Breast epithelium (tissue), 4 donors: ENCODE measurements around the gene GPR183. TPM values are rescaled to one million over a fixed set of nuclear protein-coding genes. Genes with fewer than 3 reads are reported as not detected.

Experiments used
- DNase-seq, 2 donors: peaks; one replicate each; pipeline ENCODE4 v3.0.0-alpha.2; 2019; ENCODE audit warnings: low spot score in 2 of 2
- H3K27ac ChIP-seq, 2 donors: fragments of 200-600 bp; sonication (generic) in 1 of 2; one replicate each; pipeline ENCODE4 v1.5.1; 2016 to 2019; ENCODE audit warnings: mild to moderate bottlenecking in 1 of 2
- H3K27me3 ChIP-seq, 2 donors: fragments of 200-600 bp; sonication (generic) in 1 of 2; one replicate each; pipeline versions ENCODE4 v1.5.1 to v1.6.0; 2017 to 2019; ENCODE audit warnings: control low read depth in 1 of 2, mild to moderate bottlenecking in 1 of 2
- H3K36me3 ChIP-seq: fragments of 200-600 bp; one replicate; pipeline ENCODE4 v1.5.1; 2019
- H3K4me1 ChIP-seq, 2 donors: fragments of 200-600 bp; sonication (generic); one replicate each; pipeline ENCODE4 v1.5.1; 2016 to 2019; ENCODE audit warnings: control low read depth in 1 of 2
- H3K4me3 ChIP-seq, 3 donors: fragments of 200-600 bp; sonication (generic); 1 replicate in 2 of 3; 2 replicates in 1 of 3; pipeline ENCODE4 v1.5.1; 2016 to 2019; ENCODE audit warnings: mild to moderate bottlenecking in 3 of 3, moderate library complexity in 2 of 3
- H3K9me3 ChIP-seq, 2 donors: fragments of 200-600 bp; sonication (generic) in 1 of 2; one replicate each; pipeline ENCODE4 v1.5.1; 2016 to 2019; ENCODE audit warnings: control low read depth in 1 of 2
- CTCF ChIP-seq, 3 donors: fragments of 450-650 bp; IDR thresholded peaks; one replicate each; pipeline ENCODE4 v1.5.1; 2016 to 2017; ENCODE audit warnings: antibody characterized with exemption in 3 of 3, mild to moderate bottlenecking in 3 of 3, moderate library complexity in 3 of 3
- POLR2A ChIP-seq: fragments of 450-650 bp; IDR thresholded peaks from one replicate; pipeline ENCODE4 v1.6.1; 2016; ENCODE audit warnings: antibody characterized with exemption, mild to moderate bottlenecking, moderate library complexity
- POLR2AphosphoS5 ChIP-seq, 3 donors: sonication (generic); formaldehyde crosslinking; IDR thresholded peaks; one replicate each; pipeline ENCODE4 v1.6.1; 2017; ENCODE audit warnings: antibody characterized with exemption in 3 of 3
- intact Hi-C: fragments of 100-400 bp; cut with DNase I; formaldehyde crosslinking; loops from one replicate; pipeline ENCODE4 v1.15.1; 2023; ENCODE audit warnings: low total_unique reads
- total RNA-seq, 3 donors: library from RNA; depleted of rRNA; stranded (reverse); fragments of >200 nt; gene quantifications; one replicate each; pipeline ENCODE4 v1.1.0, GENCODE V29; 2016

The GPR183 gene
- total RNA-seq, 3 donors from 2014 or later: 10.2 to 30.1 (median 21.4) TPM

GRCh38 chr13:99342723-99343315 lies 35.6 kb upstream of the GPR183 start:
- no peak overlapping the region for H3K4me3 ChIP-seq
- intact Hi-C loops: no loop called here

GRCh38 chr13:99341969-99342722 lies 34.9 kb upstream of the GPR183 start:
- Histone ChIP-seq H3K4me3 (no peak overlapping the region), H3K27ac (no peak overlapping the region), H3K4me1 (no peaks in the 10 kb centered on the region), H3K27me3 (no peaks in the 10 kb centered on the region), H3K9me3 (no peaks in the 10 kb centered on the region), H3K36me3 (no peaks in the 10 kb centered on the region)
- intact Hi-C loops: no loop called here
- no peak for DNase-seq
- TF ChIP-seq POLR2AphosphoS5 (IDR thresholded peaks at IDR 0.05) (no peak), POLR2A (no peak), CTCF (IDR thresholded peaks at IDR 0.05) (no peak)

More at GRCh38 chr13:99342723-99343315, 35.6 kb upstream of the GPR183 start:
- H3K4me1 ChIP-seq: no peaks in the 10 kb centered on the region
- no peak for TF ChIP-seq CTCF (IDR thresholded peaks at IDR 0.05)
- TF ChIP-seq POLR2A: no peak
- TF ChIP-seq POLR2AphosphoS5 (IDR thresholded peaks at IDR 0.05): no peak
- no peak overlapping the region for H3K27ac ChIP-seq
- no peaks in the 10 kb centered on the region for H3K27me3 ChIP-seq
- DNase-seq: no peak
- no peaks in the 10 kb centered on the region for H3K36me3 ChIP-seq
- no peaks in the 10 kb centered on the region for H3K9me3 ChIP-seq

- DNase-seq: no peak
- intact Hi-C loops: no loop called here
- no peak overlapping the region for H3K27ac ChIP-seq
- no peaks in the 10 kb centered on the region for H3K36me3 ChIP-seq
- no peaks in the 10 kb centered on the region for H3K9me3 ChIP-seq
- no peaks in the 10 kb centered on the region for H3K27me3 ChIP-seq
- H3K4me3 ChIP-seq: no peak overlapping the region
- TF ChIP-seq POLR2AphosphoS5 (IDR thresholded peaks at IDR 0.05) (no peak), POLR2A (no peak), CTCF (IDR thresholded peaks at IDR 0.05) (no peak)
- no peaks in the 10 kb centered on the region for H3K4me1 ChIP-seq
Observed at GRCh38 chr13:99340638-99341037, 33.4 kb upstream of the GPR183 start.

DNA sequence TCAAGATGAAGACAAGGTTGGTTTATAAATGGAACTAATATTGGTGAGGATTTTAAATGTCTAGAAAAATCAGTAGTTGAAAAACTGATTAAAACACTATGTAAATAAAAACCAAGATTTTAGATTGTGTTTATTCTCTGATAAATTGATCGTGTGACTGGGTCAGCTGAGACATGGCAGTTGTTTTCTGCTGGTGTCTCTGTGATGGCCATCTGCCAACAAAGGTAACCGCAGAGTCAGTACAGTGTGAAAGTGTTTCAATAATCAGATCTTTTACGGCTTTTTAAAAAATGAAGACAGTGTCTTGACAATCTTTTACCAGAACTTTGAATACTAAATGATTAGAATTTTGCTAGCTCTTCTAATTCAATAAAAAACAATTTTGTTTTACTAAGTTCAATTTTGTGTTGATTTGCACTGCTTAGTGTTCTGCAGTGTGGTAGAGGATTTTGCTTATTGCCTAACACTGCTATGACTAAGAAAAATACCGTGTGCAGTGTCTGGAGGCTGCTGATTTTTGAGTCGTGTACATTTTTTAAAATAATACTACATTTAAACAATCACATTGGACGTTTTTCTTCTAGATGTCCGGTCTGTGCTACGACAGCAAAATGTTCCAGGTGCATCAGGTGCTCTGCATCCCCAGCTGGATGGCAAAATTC lies 32.7 kb upstream of the GPR183 start:
- H3K36me3 ChIP-seq: no peaks in the 10 kb centered on the region

More for the DNA sequence above, 32.7 kb upstream of the GPR183 start:
- no peak for TF ChIP-seq POLR2A
- no peak for TF ChIP-seq POLR2AphosphoS5 (IDR thresholded peaks at IDR 0.05)
- TF ChIP-seq CTCF (IDR thresholded peaks at IDR 0.05): no peak
- Histone ChIP-seq H3K4me3 (no peak overlapping the region), H3K27ac (no peak overlapping the region), H3K4me1 (no peaks in the 10 kb centered on the region), H3K27me3 (no peaks in the 10 kb centered on the region), H3K9me3 (no peaks in the 10 kb centered on the region)
- DNase-seq: peak in 1 of 2 donors; percentile 46
- intact Hi-C loops: no loop called here
